ENCODE data around the gene TMEM52B.

DNA sequence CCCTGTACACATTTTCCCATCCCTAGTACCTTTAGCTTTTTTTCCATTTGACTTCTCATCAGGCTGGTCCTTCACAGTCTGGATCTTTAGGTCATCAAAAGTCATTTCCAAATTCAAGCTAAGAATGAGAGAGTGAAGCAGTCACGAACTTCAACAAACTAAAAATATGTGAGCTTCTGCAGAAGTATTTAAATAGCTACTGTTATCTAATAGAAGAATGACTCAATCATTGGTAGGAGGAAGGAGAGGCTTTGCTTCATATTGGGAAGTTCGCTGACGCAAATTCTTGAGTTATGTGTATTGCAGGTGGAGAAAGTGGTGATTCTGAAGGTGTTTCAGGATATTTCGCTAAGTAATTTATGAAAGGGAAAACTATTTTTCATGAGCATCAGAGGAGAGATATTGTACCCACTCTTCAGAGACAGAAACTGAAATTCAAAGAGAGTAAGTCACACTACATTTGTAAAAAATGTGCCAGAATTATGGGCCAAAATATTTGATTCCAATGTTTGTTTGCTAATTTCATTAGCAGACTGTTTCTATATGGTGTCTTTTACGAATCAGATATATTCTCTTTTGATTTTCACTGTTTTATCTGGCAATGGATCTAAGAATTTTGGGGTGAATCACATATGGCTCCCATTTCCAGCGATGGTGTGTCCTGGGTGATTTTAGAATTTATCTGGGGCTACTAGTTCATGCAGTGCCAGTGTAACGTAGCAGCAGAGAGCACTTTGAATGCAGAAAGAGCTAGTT is 6.7 kb upstream of the TMEM52B start, which contains the start of gene OLR1:
- TF ChIP-seq, protein P1, sequence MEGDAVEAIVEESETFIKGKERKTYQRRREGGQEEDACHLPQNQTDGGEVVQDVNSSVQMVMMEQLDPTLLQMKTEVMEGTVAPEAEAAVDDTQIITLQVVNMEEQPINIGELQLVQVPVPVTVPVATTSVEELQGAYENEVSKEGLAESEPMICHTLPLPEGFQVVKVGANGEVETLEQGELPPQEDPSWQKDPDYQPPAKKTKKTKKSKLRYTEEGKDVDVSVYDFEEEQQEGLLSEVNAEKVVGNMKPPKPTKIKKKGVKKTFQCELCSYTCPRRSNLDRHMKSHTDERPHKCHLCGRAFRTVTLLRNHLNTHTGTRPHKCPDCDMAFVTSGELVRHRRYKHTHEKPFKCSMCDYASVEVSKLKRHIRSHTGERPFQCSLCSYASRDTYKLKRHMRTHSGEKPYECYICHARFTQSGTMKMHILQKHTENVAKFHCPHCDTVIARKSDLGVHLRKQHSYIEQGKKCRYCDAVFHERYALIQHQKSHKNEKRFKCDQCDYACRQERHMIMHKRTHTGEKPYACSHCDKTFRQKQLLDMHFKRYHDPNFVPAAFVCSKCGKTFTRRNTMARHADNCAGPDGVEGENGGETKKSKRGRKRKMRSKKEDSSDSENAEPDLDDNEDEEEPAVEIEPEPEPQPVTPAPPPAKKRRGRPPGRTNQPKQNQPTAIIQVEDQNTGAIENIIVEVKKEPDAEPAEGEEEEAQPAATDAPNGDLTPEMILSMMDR (IDR thresholded peaks at IDR 0.05) = no peak
- no peak for TF ChIP-seq POLR2A (IDR thresholded peaks at IDR 0.05)
